GM23338 (cell line): ENCODE results near the gene ADCY3. TPM values are rescaled to one million over a fixed set of nuclear protein-coding genes. Genes with fewer than 3 reads are reported as not detected.

ENCODE experiments used
- ATAC-seq: fragments of 200-7000 bp; cut with Tn5 transposase; 3 replicates; pipeline ENCODE4 v1.9.1; 2020
- DNase-seq: peaks from one replicate; pipeline ENCODE4 v3.0.0-alpha.2; 2015; ENCODE audit warnings: low spot score
- H2AFZ ChIP-seq: fragments of 200-600 bp; sonication (generic); 2 replicates; pipeline ENCODE4 v1.8.0; 2016; ENCODE audit warnings: antibody characterized with exemption, mild to moderate bottlenecking, moderate library complexity
- H3F3A ChIP-seq: fragments of 200-600 bp; sonication (generic); replicated peaks from 2 replicates; pipeline ENCODE4 v1.8.0; 2017; ENCODE audit warnings: antibody characterized with exemption, mixed run types, low read depth
- H3K27ac ChIP-seq: fragments of 200-600 bp; sonication (generic); 2 replicates; pipeline ENCODE4 v1.6.1; 2016; ENCODE audit warnings: low read depth
- H3K27me3 ChIP-seq: fragments of 200-600 bp; sonication (generic); 2 replicates; pipeline ENCODE4 v1.8.0; 2016; ENCODE audit warnings: mild to moderate bottlenecking, mixed run types, moderate library complexity; ENCODE audit not compliant: insufficient read depth
- H3K36me3 ChIP-seq: fragments of 200-600 bp; sonication (generic); 2 replicates; pipeline ENCODE4 v1.8.0; 2016; ENCODE audit warnings: mild to moderate bottlenecking; ENCODE audit not compliant: insufficient read depth
- H3K4me1 ChIP-seq: fragments of 200-600 bp; sonication (generic); 2 replicates; pipeline ENCODE4 v1.8.0; 2016; ENCODE audit warnings: mild to moderate bottlenecking, moderate library complexity; ENCODE audit not compliant: insufficient read depth
- H3K4me2 ChIP-seq: fragments of 200-600 bp; sonication (generic); 2 replicates; pipeline ENCODE4 v1.7.1; 2017; ENCODE audit warnings: mixed run types
- H3K4me3 ChIP-seq: fragments of 200-600 bp; sonication (generic); 2 replicates; pipeline ENCODE4 v1.6.1; 2016; ENCODE audit warnings: mixed run types
- H3K79me2 ChIP-seq: fragments of 200-600 bp; sonication (generic); replicated peaks from 2 replicates; pipeline ENCODE4 v1.8.0; 2017; ENCODE audit warnings: mild to moderate bottlenecking; ENCODE audit not compliant: insufficient read depth
- H3K9me2 ChIP-seq: fragments of 200-600 bp; sonication (generic); 2 replicates; pipeline ENCODE4 v1.8.0; 2017; ENCODE audit not compliant: insufficient read depth
- H4K20me1 ChIP-seq: fragments of 200-600 bp; sonication (generic); replicated peaks from 2 replicates; pipeline ENCODE4 v1.8.0; 2017; ENCODE audit warnings: mild to moderate bottlenecking; ENCODE audit not compliant: insufficient read depth
- H3K27ac Mint-ChIP-seq: 2 replicates; pipeline ENCODE4 v1.8.0; 2020; ENCODE audit warnings: inconsistent platforms, mild to moderate bottlenecking, moderate library complexity, mixed read lengths
- H3K27me3 Mint-ChIP-seq: 3 replicates; pipeline ENCODE4 v1.8.0; 2022; ENCODE audit warnings: low read depth, mild to moderate bottlenecking, moderate library complexity, mixed read lengths, inconsistent platforms; ENCODE audit not compliant: insufficient read depth, poor library complexity
- H3K36me3 Mint-ChIP-seq: 3 replicates; pipeline ENCODE4 v1.8.0; 2021; ENCODE audit warnings: low read depth, mild to moderate bottlenecking, inconsistent platforms, moderate library complexity, mixed read lengths
- H3K4me1 Mint-ChIP-seq: 3 replicates; pipeline ENCODE4 v1.8.0; 2020; ENCODE audit warnings: mild to moderate bottlenecking, inconsistent platforms, mixed read lengths
- H3K4me3 Mint-ChIP-seq: 3 replicates; pipeline ENCODE4 v1.8.0; 2021; ENCODE audit warnings: moderate library complexity, mild to moderate bottlenecking, inconsistent platforms, mixed read lengths
- H3K9me3 Mint-ChIP-seq: 3 replicates; pipeline ENCODE4 v1.8.0; 2020; ENCODE audit warnings: moderate library complexity, mild to moderate bottlenecking, inconsistent platforms, mixed read lengths
- CREB1 ChIP-seq: fragments of 250-450 bp; sonication (Bioruptor Pico); IDR thresholded peaks from 2 replicates; pipeline ENCODE4 v1.5.0; 2020; ENCODE audit warnings: low read depth, mild to moderate bottlenecking, moderate library complexity
- CTCF ChIP-seq, 2 experiments: fragments of 200-600 bp in 1 of 2; sonication (generic) in 1 of 2; conservative IDR thresholded peaks; 2 replicates each; pipeline versions ENCODE4 v1.5.1 to v1.6.1; 2016 to 2017; ENCODE audit warnings: antibody characterized with exemption in 2 of 2, low read depth in 2 of 2, mild to moderate bottlenecking in 2 of 2, moderate library complexity in 1 of 2
- ETS1 ChIP-seq: IDR thresholded peaks from 2 replicates; pipeline ENCODE4 v1.6.1; 2016; ENCODE audit warnings: antibody characterized with exemption
- JUNB ChIP-seq: IDR thresholded peaks from one replicate; pipeline ENCODE4 v1.6.1; 2016; ENCODE audit warnings: antibody characterized with exemption; ENCODE audit not compliant: unreplicated experiment
- NANOG ChIP-seq: IDR thresholded peaks from 2 replicates; pipeline ENCODE4 v1.6.1; 2016; ENCODE audit warnings: antibody characterized with exemption, borderline replicate concordance
- REST ChIP-seq: IDR thresholded peaks from one replicate; pipeline ENCODE4 v1.6.1; 2018; ENCODE audit warnings: antibody characterized with exemption; ENCODE audit not compliant: unreplicated experiment
- ZNF114 ChIP-seq: fragments of 250-450 bp; sonication (Bioruptor Pico); IDR thresholded peaks from 2 replicates; pipeline ENCODE4 v1.5.0; 2020; ENCODE audit warnings: mild to moderate bottlenecking, moderate library complexity
- ZNF331 ChIP-seq: fragments of 250-450 bp; sonication (Bioruptor Pico); IDR thresholded peaks from 2 replicates; pipeline ENCODE4 v1.5.0; 2020; ENCODE audit warnings: low read depth, mild to moderate bottlenecking, moderate library complexity
- polyA plus RNA-seq: library from polyadenylated mRNA; unstranded; fragments of >200 nt; fragmentation: Nextera tagmentation; extraction: Ambion mirVana; gene quantifications from 2 replicates; pipeline ENCODE4 v1.2.1, GENCODE V29; 2016
- total RNA-seq: library from RNA; depleted of rRNA; stranded (reverse); fragments of >200 nt; shearing (Covaris generic); gene quantifications from 2 replicates; pipeline ENCODE4 v1.2.3, GENCODE V29; 2014

ADCY3 gene
- total and polyA plus RNA-seq, 2 experiments from 2014 or later = 9.7 to 32.4 TPM

GRCh38 chr2:24821433-24821891, 98.6 kb downstream of the ADCY3 start:
- Histone ChIP-seq H3K4me3 (peak overlapping the region; percentile 21; the same call in 1 of the 2 replicates), H3K27ac (peak overlapping the region; percentile 81), H3K79me2 (no peaks in the 10 kb centered on the region), H4K20me1 (peaks cover 10% of the 10 kb centered on the region; the same call in 1 of the 2 replicates), H2AFZ (no peak overlapping the region), H3F3A (peaks cover 16% of the 10 kb centered on the region; the same call in 1 of the 2 replicates), H3K4me2 (peak overlapping the region; percentile 48), H3K9me2 (no peaks in the 10 kb centered on the region; the same call in 1 of the 2 replicates), H3K27me3 (no peaks in the 10 kb centered on the region), H3K4me1 (peaks cover 22% of the 10 kb centered on the region), H3K36me3 (peaks cover 20% of the 10 kb centered on the region)
- ATAC-seq (peak; percentile 6), DNase-seq (no peak)
- Mint-ChIP-seq H3K4me1 (peaks cover 39% of the 10 kb centered on the region), H3K9me3 (no peaks in the 10 kb centered on the region), H3K27ac (peak overlapping the region; percentile 76), H3K36me3 (peaks cover 100% of the 10 kb centered on the region), H3K27me3 (peaks cover 31% of the 10 kb centered on the region), H3K4me3 (peak overlapping the region; percentile 47; the same call in 2 of the 3 replicates)
- TF ChIP-seq CTCF (conservative IDR thresholded peaks at IDR 0.05; ENCODE audit: low read depth in 2 of 2) = no peak
- TF ChIP-seq ZNF114 (CRISPR knock-in tag) = no peak
- TF ChIP-seq ZNF331 = no peak
- TF ChIP-seq REST = no peak
- no peak for TF ChIP-seq CREB1
- TF ChIP-seq JUNB = no peak
- no peak for TF ChIP-seq ETS1
- no peak for TF ChIP-seq NANOG
